Osteocyte (in vitro differentiated cells): ENCODE results near the gene RGS12. TPM values are rescaled to one million over a fixed set of nuclear protein-coding genes. Genes with fewer than 3 reads are reported as not detected.

Experiments used
- DNase-seq: peaks from one replicate; pipeline ENCODE4 v3.0.0; 2021; ENCODE audit warnings: mixed read lengths; ENCODE audit not compliant: unreplicated experiment; ENCODE audit errors: extremely low spot score
- H3K27ac Mint-ChIP-seq: one replicate; pipeline ENCODE4 v1.8.0; 2021; ENCODE audit warnings: mild to moderate bottlenecking, mixed read lengths; ENCODE audit not compliant: unreplicated experiment
- H3K27me3 Mint-ChIP-seq: one replicate; pipeline ENCODE4 v1.8.0; 2021; ENCODE audit warnings: mixed read lengths; ENCODE audit not compliant: unreplicated experiment
- H3K36me3 Mint-ChIP-seq: one replicate; pipeline ENCODE4 v1.8.0; 2021; ENCODE audit warnings: mixed read lengths; ENCODE audit not compliant: unreplicated experiment
- H3K4me1 Mint-ChIP-seq: one replicate; pipeline ENCODE4 v1.8.0; 2021; ENCODE audit warnings: mixed read lengths; ENCODE audit not compliant: unreplicated experiment
- H3K4me3 Mint-ChIP-seq: one replicate; pipeline ENCODE4 v1.8.0; 2021; ENCODE audit warnings: mild to moderate bottlenecking, moderate library complexity, mixed read lengths; ENCODE audit not compliant: unreplicated experiment
- H3K9me3 Mint-ChIP-seq: one replicate; pipeline ENCODE4 v1.8.0; 2021; ENCODE audit warnings: mixed read lengths; ENCODE audit not compliant: unreplicated experiment
- CTCF ChIP-seq: fragments of 200-600 bp; sonication (generic); IDR thresholded peaks from 2 replicates; pipeline ENCODE4 v1.5.0; 2021; ENCODE audit warnings: antibody characterized with exemption, mild to moderate bottlenecking, moderate library complexity
- total RNA-seq: library from RNA; stranded (reverse); gene quantifications from 2 replicates; pipeline ENCODE4 v1.2.1, GENCODE V29; 2021

Gene RGS12
- total RNA-seq, 1 donor from 2014 or later = 32.5 TPM

GRCh38 chr4:3324093-3324815, 31.4 kb downstream of the RGS12 start:
- peaks cover 4% of the 10 kb centered on the region for H3K4me1 Mint-ChIP-seq
- DNase-seq = peak; percentile 77
- TF ChIP-seq CTCF = no peak
- peaks cover 4% of the 10 kb centered on the region for H3K9me3 Mint-ChIP-seq
- no peak overlapping the region for H3K4me3 Mint-ChIP-seq
- no peaks in the 10 kb centered on the region for H3K27me3 Mint-ChIP-seq
- no peak overlapping the region for H3K27ac Mint-ChIP-seq
- H3K36me3 Mint-ChIP-seq = peaks cover 14% of the 10 kb centered on the region

- no peaks in the 10 kb centered on the region for H3K27me3 Mint-ChIP-seq
- H3K4me1 Mint-ChIP-seq = no peaks in the 10 kb centered on the region
- no peak overlapping the region for H3K4me3 Mint-ChIP-seq
- DNase-seq = peak; percentile 68
- H3K36me3 Mint-ChIP-seq = peaks cover 6% of the 10 kb centered on the region
- TF ChIP-seq CTCF = no peak
- no peak overlapping the region for H3K27ac Mint-ChIP-seq
- H3K9me3 Mint-ChIP-seq = peaks cover 4% of the 10 kb centered on the region
Observed at GRCh38 chr4:3328814-3329663, 36.2 kb downstream of the RGS12 start.

- Mint-ChIP-seq H3K4me1 (peaks cover 5% of the 10 kb centered on the region), H3K27me3 (no peaks in the 10 kb centered on the region), H3K36me3 (peaks cover under 1% of the 10 kb centered on the region), H3K4me3 (no peak overlapping the region), H3K9me3 (peaks cover 4% of the 10 kb centered on the region), H3K27ac (no peak overlapping the region)
- no peak for TF ChIP-seq CTCF
- no peak for DNase-seq
Observed at GRCh38 chr4:3329887-3330286, 37.1 kb downstream of the RGS12 start.

- H3K36me3 Mint-ChIP-seq = no peaks in the 10 kb centered on the region
Observed at GRCh38 chr4:3330707-3331106, 37.9 kb downstream of the RGS12 start.

More at GRCh38 chr4:3330707-3331106, 37.9 kb downstream of the RGS12 start:
- peaks cover 3% of the 10 kb centered on the region for H3K9me3 Mint-ChIP-seq
- H3K4me3 Mint-ChIP-seq = no peak overlapping the region
- no peak for DNase-seq
- H3K27me3 Mint-ChIP-seq = no peaks in the 10 kb centered on the region
- TF ChIP-seq CTCF = no peak
- peaks cover 10% of the 10 kb centered on the region for H3K4me1 Mint-ChIP-seq
- H3K27ac Mint-ChIP-seq = no peak overlapping the region
